Ovary (tissue), 3 donors: ENCODE data around the gene RPS17.

Experiments
- EP300 ChIP-seq: sonication (generic); formaldehyde crosslinking; IDR thresholded peaks from one replicate; pipeline ENCODE4 v1.6.1; 2017; ENCODE audit warnings: antibody characterized with exemption
- POLR2A ChIP-seq: fragments of 450-650 bp; IDR thresholded peaks from one replicate; pipeline ENCODE4 v1.6.1; 2017; ENCODE audit warnings: antibody characterized with exemption, mild to moderate bottlenecking, moderate library complexity
- TF ChIP-seq, protein P1 (sequence below), 3 donors: fragments of 450-650 bp in 2 of 3; fragments of 200-600 bp in 1 of 3; IDR thresholded peaks; one replicate each; pipeline versions ENCODE4 v1.5.1 to v1.8.0; 2016 to 2022; ENCODE audit warnings: antibody characterized with exemption in 3 of 3, mild to moderate bottlenecking in 1 of 3
- donor health status: DM: no; HTN: no; CAD: no.

DNA sequence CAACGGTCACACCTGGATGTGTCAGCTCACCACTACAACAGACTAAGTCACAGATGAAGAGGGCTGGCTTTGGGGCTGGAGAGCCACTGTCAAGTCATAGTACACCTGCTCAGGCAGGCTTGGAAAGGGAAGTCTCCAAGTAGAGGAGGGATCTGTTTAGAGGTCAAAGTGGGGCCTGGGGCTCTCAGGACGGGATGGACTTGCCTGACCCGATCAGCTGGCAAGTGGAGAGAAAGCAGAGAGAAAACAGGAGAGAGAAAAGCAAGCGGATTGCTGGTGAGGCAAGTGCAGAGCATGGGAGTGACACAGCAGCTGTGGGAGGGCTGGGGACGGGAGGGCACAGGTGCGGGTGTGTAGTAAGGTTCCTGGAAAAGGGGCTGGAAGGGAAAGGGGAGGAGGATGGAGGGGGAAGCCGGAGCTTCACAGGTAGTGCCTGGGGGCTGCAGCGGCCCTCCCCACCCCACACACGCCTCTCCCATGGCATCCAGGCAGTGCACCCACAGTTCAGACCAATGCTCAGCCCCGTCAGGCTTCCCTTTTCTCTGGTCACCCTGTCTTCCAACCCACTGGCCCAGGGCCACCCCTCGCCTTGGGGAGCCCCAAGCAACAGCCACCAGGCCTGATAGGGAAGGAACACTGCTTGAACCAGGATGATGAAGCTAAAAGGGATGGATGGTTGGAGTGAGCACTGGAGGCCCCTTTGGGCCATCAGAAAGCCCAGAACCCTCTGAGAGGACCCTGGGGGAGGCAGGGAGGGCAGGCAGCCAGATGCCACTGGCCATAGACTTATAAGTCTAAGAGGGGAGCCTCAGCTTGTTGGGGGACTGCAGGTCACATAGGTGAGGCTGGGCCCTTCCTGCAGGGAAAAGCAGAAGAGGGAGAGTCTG is 8.5 kb downstream of the RPS17 start:
- TF ChIP-seq EP300 = no peak
- TF ChIP-seq, protein P1, sequence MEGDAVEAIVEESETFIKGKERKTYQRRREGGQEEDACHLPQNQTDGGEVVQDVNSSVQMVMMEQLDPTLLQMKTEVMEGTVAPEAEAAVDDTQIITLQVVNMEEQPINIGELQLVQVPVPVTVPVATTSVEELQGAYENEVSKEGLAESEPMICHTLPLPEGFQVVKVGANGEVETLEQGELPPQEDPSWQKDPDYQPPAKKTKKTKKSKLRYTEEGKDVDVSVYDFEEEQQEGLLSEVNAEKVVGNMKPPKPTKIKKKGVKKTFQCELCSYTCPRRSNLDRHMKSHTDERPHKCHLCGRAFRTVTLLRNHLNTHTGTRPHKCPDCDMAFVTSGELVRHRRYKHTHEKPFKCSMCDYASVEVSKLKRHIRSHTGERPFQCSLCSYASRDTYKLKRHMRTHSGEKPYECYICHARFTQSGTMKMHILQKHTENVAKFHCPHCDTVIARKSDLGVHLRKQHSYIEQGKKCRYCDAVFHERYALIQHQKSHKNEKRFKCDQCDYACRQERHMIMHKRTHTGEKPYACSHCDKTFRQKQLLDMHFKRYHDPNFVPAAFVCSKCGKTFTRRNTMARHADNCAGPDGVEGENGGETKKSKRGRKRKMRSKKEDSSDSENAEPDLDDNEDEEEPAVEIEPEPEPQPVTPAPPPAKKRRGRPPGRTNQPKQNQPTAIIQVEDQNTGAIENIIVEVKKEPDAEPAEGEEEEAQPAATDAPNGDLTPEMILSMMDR (IDR thresholded peaks at IDR 0.05) = no peak
- TF ChIP-seq POLR2A = no peak
